GM12873 (cell line): ENCODE measurements around the gene MYO1E.

Source experiments
- TF ChIP-seq, protein P1 (sequence below): IDR thresholded peaks from 2 replicates; pipeline ENCODE4 v1.5.1; 2012; ENCODE audit warnings: low read depth, mild to moderate bottlenecking, moderate library complexity, low read length, control low read depth; ENCODE audit not compliant: insufficient read depth; ENCODE audit errors: missing control alignments

MYO1E gene

DNA sequence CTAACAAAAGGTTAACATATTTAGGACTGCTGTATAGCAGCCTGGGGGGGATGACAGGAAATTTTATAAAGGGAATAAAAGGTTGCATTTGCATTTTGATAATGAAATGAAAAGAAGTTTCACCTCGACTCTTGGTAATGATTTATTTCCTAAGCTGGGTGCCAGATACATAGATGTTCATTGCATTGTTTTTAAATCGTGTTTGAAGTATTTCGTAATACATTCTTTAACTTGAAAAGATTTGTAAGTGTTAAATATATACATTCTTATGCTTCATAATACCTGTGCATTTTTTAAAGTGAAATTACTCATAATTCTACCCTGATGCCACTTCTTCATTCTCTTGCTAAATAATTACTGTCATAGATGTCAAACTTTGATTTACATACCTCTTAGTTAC lies 143.2 kb downstream of the MYO1E start:
- TF ChIP-seq, protein P1, sequence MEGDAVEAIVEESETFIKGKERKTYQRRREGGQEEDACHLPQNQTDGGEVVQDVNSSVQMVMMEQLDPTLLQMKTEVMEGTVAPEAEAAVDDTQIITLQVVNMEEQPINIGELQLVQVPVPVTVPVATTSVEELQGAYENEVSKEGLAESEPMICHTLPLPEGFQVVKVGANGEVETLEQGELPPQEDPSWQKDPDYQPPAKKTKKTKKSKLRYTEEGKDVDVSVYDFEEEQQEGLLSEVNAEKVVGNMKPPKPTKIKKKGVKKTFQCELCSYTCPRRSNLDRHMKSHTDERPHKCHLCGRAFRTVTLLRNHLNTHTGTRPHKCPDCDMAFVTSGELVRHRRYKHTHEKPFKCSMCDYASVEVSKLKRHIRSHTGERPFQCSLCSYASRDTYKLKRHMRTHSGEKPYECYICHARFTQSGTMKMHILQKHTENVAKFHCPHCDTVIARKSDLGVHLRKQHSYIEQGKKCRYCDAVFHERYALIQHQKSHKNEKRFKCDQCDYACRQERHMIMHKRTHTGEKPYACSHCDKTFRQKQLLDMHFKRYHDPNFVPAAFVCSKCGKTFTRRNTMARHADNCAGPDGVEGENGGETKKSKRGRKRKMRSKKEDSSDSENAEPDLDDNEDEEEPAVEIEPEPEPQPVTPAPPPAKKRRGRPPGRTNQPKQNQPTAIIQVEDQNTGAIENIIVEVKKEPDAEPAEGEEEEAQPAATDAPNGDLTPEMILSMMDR: no peak

DNA sequence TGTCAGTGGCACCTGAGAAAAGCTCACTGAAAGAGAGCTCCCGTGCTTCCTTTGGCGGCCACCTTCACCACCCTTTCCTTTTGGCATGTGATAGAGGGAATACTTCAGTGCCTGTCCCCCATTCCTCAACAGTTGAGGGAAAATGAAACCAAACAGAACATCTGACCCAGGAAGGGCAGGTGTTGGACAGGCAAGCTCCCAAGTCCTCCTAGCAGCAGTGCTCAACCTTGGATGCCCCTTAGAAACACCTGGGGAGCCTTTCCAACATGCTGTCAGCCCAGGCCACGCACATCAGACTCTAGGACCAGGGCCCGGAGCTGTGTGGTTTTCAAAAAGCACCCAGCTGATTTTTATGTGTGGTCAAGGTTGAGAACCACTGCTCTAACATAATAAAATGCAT lies 143.7 kb downstream of the MYO1E start:
- TF ChIP-seq, protein P1: no peak

DNA sequence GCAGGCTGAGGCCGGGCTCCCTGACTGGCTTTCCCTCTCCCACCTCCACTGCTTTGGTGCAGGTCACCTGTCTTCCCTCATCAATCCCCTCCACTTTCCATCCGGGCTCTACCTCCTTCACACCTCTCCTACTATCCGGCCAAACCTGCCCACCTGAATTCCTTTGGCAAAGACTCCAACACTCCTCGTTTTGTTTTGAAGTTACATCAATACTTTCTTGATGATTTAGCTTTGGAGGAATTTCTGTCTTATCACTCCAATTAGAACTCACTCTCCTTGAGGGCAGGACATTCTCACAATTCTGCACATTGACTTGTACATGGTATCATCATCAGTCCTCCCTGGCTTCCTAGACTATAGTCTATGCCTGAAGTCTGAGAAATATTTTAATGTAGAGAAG lies 145.7 kb downstream of the MYO1E start:
- TF ChIP-seq, protein P1: no peak

DNA sequence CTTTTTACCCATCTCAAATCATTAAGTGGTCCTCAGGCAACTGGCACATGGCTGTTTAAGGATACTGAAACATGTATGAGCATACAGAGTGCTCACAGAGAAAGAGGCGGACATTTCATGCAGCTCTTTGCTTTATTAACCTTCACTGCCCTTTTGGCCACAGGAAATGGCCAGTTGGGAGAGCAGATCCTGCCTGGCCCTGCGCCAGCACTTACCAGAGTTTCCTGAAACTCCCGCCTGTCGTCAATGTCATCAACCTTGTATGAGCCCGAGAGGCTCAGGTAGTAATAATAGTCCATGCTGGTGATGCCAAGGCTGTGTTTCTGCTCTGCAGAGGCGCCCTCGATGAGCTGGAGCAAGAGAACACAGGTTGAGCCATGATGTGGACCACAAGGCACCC lies 148.2 kb downstream of the MYO1E start:
- TF ChIP-seq, protein P1: no peak

DNA sequence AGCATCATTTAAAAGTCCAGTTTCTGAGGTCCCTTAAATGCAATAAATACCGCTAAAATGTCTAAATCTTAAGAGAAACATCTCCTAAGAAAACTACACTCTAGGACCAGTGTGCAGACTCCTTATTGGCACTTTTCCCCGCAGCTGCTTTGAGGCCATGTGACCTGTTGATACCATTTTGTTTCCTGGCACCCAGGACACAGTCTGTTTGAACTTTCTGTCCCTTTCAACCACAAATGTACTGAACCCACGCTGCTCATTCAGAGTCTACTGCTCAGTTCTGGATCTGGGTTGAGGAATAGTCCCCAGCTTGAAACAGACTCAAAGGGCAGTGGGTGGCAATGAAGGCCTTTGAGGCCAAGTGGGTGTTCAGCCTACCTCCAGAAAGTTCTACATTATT lies 148.9 kb downstream of the MYO1E start:
- TF ChIP-seq, protein P1: no peak

DNA sequence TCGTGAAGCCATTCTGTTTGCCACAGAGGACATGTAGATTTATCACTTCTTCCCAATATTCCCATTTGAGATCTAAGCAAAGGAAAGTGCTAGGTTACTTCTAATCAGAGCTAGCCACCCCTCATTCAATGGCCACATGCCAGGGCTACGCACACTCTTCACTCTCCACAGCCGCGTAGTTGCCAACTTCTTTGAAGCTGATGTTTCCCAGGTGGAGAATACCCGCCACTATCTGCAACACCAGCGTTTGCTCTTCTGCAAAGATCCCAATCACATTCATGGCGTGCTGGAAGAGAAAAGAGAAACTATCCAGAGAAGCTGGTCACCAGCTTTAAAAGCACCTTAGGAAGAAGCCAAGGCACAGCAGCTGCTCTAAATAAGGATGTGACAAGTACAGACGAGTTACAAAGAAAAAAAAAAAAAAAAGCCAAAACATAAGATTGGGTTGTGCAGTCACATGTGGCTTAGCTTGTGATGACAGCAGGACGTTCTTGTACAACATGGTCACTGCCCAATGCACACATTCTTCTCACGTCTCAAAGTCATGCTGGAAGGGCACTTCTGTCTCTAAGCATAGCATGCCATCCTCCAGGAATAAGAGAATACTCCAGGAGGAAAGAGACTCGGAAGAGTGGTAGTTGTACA lies 149.6 kb downstream of the MYO1E start:
- TF ChIP-seq, protein P1: no peak

DNA sequence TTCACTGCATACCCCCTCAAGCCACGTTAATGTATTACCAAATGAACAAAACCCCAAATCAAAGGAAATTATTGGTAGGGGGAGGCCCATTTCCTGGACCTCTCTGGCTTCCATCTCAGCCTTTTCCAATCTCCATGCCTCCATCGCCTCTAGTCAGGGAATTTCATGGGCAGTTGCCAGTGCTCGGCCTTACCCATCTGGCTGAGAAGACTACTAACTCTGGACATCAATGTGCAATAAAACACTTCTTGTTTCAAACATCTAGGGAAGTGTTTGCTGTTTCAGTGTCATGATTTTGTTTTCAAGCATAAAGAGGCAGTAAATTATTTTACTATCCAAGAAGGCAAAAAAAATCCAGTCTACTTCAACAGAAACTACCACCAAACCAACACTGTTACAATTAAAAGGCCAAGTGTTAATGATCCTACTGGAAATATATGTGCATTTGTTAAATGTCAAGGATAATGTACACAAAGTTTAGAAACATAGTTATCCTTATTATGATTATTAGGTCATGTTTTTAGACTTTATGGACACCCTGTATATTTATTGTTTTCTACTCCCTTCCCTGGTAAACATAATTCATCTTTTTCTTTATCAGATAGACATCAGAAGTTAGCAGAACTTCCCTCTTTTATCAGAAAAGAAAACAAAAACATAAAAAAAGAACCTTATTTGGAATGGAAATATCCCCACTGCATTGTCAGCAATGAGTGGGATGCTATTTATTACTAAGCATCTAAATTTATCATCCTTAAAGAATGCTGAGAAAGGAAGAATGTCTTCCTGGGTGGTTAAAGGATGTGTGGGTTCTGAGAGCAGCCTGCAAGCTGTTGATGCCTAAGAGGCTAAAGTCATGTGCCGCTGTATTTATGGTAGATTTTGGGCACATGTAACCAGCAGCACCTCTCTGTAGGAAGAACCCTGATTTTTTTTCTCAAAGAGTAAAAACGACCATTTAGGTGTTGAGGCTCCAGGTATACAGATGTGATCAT lies 150.9 kb downstream of the MYO1E start:
- TF ChIP-seq, protein P1: no peak
